GF-D8 (cell line): ENCODE measurements around the gene HS3ST4.

Experiments used
- DNase-seq: peaks from one replicate; lab custom pipeline; 2025; lab: John Stamatoyannopoulos, UW

Gene HS3ST4

DNA sequence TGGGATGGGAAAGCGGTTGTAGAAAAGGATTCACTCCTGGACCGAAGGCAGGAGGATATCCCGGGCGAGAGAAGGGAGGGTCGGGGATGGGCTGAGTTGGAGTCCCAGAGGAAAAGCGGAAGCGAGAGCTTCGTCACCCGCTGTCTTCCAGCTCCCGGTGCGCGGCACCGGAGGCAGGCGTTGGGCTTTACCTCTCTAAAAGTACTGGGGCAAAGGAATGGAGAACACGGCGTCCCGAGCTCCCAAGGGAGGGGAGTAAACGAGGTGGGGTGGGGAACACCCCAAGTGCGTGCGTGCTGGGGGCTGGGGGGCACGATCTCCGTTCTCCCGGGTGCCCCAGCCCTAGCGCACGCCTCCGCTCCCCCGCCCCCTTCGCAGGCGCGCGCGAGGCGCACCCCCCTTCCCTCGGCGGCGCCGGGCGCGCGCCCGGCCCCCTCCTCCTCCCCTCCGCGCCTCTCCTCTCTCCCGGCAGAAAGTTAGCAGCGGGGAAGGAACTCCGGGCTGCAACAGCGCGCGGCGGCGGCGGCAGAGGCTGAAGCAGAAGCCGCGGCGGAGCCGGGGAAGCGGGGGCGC lies at the start of gene HS3ST4:
Gene HS3ST4, plus strand, starts transcription at position 441 of the 573 bp plus-strand sequence.
- DNase-seq: no peak

DNA sequence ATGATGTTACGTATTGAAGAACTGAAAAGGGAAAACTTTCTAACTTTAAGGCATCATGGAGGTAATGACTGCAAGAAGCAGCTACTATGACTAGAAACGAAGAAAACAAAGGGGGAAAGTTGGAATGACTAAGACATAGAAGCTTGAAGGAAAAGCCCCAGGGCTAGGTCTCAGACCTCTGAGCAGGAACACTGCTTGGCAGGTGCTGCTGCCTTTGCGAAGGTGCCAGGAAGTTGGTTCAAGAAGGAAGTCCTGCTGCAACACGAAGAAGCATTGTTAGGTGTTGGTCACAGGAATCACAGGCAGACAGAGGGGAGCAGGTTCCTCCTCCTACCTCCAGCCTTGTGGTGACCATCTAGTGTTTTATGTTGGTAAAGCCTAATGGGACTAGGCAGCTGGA lies 48.1 kb upstream of the HS3ST4 start:
- no peak for DNase-seq

DNA sequence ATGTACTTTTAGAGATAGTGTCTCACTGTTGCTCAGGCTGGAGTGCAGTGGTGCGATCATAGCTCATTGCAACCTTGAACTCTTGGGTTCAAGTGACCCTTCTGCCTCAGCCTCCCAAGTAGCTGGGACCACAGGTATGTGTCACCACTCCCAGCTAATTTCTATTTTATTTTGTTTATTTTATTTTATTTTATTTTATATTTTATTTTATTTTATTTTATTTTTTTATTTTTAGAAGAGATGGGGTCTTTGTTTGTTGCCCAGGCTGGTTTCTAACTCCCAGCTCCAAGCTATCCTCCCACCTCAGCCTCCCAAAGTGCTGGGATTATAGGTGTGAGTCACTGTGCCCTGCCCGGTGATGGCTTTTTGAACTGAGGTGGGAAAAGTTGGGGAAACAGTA lies 35.1 kb upstream of the HS3ST4 start:
- no peak for DNase-seq

- no peak for DNase-seq
These were observed 14.9 kb upstream of the HS3ST4 start for GRCh38 chr16:25676820-25677219.

- DNase-seq: no peak
These were observed 12.2 kb upstream of the HS3ST4 start for GRCh38 chr16:25679511-25679910.

DNA sequence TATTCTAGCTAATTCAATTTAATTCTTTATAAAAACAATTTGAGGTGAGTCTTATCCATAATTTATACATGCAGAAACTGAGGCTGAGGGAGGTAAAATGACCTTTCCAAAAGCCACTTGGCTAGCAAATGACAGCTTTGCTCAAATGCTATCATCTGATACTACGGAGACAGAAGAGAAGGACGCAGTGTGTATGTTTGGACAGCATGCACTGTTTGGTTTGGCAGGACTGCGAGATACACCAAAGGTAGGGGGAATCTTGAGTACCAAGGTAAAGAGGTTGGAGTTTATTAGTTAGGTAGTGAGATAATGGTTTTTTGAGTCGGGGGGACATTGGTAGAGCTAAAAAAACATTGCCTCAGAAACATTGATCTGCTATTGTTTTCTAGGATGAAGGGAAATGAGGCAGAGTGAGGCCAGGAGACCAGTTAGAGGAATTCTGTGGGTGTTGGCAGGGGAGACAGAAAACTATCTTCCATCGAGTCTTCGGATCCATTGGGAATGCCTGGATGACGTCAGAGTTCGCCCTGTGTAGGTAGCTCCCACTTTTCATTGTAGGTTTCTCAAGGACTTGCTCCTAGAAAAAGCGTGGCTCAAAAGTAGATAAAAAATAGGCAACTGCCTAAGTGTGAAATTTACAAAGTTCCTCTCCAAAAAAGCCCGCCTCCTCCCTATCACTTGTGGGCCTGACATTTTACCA lies 2.5 kb upstream of the HS3ST4 start:
- DNase-seq: no peak

DNA sequence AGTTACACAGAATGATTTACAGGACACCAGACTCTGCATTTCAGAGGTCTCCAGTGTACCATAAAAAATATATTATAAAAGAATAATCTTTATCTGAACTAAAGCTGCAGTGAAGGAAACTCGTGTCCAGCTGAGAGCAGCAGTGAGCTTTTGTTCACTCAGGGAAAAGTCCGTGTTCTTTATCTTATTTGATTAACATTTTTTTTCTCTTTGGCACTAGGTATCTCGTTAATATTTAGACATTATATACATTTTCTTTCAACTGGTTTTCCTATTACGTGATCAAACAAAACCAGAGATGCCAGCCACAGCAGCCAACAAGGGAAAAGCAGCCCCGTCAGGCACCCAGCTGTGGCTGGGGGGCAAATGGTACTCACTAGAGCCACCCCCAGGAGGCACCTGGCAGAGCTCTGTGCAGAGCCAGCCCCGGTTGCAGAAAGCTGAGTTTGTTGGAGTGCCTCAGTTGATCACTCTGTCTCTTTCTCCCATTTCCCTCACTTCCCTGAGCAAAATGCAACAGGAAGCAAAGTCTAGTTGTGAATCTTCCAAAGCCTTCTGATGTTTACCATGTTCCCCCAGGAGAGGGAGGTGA lies 1.1 kb upstream of the HS3ST4 start:
- no peak for DNase-seq

DNA sequence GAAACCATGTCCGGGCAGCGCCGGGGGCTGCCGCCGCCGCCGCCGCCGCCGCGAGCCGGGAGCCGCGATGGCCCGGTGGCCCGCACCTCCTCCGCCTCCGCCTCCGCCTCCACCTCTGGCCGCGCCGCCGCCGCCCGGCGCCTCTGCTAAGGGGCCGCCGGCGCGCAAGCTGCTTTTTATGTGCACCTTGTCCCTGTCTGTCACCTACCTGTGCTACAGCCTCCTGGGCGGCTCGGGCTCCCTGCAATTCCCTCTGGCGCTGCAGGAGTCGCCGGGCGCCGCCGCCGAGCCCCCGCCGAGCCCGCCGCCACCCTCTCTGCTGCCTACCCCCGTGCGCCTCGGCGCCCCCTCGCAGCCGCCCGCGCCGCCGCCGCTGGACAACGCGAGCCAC lies 587 bp downstream of the HS3ST4 start:
- no peak for DNase-seq

DNA sequence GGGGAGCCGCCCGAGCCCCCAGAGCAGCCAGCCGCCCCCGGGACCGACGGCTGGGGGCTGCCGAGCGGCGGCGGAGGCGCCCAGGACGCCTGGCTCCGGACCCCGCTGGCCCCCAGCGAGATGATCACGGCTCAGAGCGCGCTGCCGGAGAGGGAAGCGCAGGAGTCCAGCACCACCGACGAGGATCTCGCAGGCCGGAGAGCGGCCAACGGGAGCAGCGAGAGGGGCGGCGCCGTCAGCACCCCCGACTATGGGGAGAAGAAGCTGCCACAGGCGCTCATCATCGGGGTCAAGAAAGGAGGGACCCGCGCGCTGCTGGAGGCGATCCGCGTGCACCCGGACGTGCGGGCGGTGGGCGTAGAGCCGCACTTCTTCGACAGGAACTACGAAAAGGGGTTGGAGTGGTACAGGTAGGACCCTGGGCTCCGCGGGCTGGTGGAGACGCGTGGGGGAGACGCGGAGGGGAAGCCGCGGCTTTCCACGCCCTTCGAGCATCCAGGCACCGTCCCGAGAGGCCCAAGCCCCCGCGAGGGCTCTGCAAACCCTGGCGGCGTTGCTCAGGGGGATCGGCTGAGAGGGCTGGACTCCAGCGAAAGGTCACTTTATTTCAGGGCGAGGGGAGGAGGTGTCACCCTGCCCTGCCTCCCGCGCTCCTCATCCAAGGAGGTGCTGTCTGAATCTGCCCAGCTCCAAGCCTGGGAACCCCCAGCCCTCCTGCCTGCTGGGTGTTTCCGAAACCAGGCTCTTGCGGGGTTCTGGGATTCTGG lies 1.2 kb downstream of the HS3ST4 start:
- no peak for DNase-seq

- DNase-seq: no peak
These were observed 1.9 kb downstream of the HS3ST4 start for GRCh38 chr16:25693631-25694030.

GRCh38 chr16:25699069-25699468 lies 7.3 kb downstream of the HS3ST4 start:
- DNase-seq: peak; percentile 7

DNA sequence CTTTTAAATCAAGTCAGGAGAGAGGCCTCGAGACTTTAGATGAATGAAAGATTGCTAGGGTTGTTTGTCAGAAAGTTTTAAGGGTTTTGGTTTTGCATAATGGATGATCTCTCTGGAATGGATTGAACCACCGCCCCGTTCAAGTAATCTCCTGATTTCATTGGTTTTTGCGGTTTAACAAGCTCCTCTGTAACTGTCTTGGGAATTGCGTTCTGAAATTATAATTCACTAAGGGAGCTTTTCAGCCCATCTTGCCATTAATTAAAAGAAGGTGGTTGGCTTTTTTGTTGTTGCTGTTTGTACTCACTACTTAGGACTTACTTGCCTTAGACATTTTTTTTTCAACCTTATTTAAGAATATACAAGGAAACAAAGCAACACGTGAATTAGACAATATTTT lies 8.8 kb downstream of the HS3ST4 start:
- no peak for DNase-seq

DNA sequence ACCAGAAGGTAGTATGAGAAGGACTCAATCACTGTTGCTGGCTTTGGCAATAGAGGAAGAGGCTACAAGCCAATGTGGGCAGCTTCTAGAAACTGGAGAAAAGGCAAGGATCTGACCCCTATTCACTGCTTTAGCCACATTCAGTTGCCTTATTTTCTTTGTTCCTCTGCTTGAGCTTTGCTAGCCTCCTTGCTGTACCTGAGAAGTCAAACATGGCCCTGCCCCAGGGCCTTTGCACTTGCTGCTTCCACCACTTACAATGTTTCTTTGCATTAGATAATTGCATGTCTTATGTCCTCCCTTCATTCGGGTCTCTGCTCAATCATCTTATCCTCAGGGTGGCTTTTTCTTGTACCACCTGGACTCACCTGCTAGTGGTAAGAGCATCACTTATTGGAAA lies 15.8 kb downstream of the HS3ST4 start:
- no peak for DNase-seq

DNA sequence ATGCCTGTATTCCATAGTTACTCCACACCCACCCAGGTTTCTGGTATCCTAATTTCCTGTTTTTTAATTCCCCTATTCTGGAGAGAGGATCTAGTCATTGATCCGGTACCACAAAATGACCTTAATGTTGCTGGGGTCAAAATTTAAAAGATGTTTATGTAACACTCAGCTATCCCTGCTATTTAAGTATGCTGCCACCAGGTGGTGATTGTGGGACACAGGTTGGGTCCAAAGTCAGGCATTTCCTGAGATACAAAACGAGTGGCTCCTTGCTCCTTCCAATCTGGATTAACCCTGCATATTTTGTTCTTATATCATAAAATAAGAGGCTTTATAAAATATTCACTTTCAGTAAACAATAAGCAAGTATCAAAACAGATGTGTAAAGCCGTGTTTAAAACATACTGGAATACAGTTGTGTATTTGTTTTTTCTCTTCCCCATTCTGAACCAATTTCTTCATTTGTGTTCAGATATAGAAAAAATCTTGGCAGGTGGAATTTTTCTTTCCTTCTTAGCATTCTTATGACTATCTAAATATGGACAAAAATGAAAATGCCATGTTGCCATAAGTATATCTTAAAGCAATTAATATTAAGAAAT lies 16.3 kb downstream of the HS3ST4 start:
- no peak for DNase-seq

- no peak for DNase-seq
These were observed 17.5 kb downstream of the HS3ST4 start for GRCh38 chr16:25709213-25709612.

- DNase-seq: no peak
These were observed 22.2 kb downstream of the HS3ST4 start for GRCh38 chr16:25713785-25714570.

GRCh38 chr16:25716186-25716585 lies 24.4 kb downstream of the HS3ST4 start:
- no peak for DNase-seq

- no peak for DNase-seq
These were observed 29.7 kb downstream of the HS3ST4 start for GRCh38 chr16:25721439-25721838.

DNA sequence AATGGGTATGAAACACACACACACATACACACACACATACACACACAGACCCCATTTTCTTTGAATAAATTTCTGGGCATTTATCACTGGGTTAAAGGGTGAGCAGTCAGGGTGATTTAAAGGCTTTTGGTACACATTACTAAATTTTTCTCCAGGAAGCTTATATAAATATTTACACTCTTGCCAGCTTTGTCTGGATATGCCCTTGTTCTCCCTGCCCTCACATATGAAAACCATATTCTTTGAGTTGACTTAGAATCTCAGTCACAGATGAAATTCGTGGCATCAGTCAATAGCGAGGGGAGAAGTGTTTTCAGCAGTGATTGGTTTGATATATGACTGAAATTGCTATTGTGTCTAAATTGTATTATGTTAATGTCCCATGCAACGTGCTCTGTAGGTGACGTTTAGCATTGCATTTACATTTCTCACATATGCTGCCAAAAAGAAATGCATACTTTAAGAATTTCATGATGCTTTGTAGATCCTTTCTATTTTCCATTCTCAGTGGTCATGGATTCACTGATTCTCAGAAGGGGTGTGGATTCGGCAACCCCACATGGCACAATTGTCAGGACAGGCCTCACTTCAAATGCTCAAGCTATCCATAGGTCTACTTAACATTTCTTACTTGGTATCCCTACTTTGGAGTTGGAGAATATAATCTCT lies 34.8 kb downstream of the HS3ST4 start:
- DNase-seq: no peak

DNA sequence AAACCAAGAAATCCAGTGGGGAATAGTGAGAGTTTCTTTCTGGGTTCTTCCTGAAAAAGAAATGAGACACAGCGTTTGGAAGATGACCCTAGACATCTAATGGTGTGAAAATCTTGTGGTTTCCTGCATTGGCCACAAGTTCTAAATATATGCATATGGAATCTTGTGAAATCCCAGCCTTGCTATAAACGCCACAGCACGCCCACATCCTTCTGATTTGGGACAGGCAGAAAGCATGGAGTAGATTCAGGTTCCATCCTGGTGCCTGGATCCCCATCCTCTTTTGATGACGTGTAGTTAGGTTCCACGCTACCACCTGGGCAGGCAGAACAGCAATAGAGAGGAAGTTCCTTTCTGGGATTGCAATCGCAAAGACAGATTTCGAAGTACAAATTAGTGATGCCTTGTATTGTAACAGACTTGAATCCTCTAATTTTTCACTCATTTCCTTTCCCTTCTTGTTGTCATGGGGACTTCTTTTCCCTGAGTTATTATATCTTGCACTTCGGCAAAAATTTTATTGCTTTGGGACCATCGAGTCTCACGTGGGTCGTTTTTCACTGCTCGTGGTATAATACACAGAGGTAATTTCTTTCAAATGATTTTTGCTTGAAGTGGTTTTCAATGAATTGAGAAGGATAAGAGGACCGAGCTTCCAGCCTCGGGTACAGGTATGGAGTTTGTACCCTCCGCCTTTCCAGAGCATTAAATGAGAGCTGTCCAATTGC lies 37.6 kb downstream of the HS3ST4 start:
- peak; percentile 17 for DNase-seq
